RCC 7860 (cell line): Measurements from ENCODE around the gene FGR.

Experiments
- DNase-seq: peaks from one replicate; pipeline ENCODE4 v3.0.0-alpha.2; 2015; ENCODE audit warnings: low spot score
- FAIRE-seq: peaks from 2 replicates; lab custom pipeline; 2012; peaks lifted over from hg19 to GRCh38; lab: Jason Lieb, UNC

The FGR gene

DNA sequence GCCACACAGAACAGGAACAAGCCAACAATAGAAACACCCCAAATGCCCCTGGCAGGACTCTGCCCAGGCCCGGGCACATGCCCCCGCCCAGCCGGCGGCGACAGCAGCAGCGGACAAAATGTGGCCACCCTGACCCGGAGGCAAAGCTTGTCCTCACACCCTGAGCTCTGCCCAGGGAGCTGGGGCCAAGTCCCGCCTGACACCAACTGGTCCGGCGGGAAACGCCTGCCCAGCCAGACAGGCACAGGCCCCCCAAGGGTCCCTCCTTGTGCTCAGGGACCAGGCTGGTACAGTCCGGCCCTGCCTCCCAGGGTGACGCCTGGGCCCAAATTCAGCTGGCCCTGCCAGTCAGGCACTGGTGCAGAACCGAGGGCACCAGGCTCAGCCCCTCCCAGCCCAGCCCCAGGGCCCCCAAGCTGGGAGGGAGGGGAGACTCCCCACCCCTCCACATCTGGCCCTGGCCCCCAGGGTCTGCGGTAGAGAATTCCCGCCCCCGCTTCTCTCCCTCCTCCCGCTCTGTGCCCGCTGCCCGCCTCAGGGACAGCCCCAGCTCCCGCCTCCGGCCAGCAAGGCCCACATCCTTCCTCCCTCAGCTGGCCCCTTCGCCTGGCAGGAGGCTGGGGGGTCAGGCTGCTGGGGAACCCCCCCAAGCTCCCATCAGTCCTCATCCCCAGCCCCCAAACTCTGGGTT, 33.1 kb downstream of the FGR start:
- no peak for FAIRE-seq
- DNase-seq: no peak

DNA sequence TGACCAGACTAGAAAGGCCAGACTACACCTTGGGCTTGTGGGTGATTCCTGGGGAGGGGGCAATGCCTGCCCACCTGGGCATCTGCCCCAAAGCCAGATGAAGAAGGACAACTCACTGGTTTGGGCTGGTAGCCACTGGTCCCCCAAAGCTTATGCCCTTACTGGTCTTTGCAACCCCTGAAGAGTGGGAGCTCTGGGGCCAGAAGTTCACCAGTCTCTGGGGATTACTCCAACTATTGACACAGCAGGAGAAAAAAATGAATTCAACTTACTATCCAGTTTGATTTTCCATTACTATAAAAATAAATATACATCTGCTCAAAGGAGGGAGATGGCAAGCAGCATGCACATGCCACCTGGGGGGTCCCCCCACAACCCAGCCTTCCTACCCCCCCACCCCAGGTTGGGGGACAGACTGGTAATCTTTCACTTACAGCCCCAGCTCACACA, 33.6 kb downstream of the FGR start:
- no peak for FAIRE-seq
- no peak for DNase-seq

DNA sequence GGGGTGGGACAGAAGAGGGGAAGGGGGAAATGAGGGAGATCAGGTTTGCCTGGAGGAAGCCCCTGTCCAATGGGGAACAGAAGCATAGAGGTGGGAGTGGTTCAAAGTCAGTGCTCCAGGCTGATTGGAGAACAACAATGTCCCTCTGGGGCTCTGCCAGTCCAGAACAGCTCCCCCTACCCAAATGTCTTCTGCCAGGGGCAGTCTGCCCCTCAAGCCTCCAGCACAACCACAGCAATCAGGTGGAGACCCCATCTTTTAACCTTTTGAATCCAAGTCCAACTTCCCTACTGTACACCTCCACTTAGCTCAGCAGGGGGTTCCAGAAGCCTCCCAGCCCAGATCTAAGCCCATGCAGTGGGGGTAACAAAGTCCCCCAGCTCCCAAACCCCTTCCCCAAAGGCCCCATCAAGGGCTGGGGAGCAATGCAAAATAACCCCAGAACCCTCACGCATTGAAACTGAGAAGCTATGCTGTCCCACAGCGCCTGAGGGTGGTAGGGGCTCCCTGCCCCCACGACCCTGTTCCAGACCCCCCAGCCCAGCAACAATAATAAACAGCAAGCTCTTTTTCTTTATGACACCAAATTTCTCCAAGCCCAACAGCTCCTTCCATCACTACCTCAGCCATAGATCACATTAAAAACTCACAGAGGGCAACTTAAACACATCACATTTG, 34.3 kb downstream of the FGR start:
- FAIRE-seq: no peak

DNA sequence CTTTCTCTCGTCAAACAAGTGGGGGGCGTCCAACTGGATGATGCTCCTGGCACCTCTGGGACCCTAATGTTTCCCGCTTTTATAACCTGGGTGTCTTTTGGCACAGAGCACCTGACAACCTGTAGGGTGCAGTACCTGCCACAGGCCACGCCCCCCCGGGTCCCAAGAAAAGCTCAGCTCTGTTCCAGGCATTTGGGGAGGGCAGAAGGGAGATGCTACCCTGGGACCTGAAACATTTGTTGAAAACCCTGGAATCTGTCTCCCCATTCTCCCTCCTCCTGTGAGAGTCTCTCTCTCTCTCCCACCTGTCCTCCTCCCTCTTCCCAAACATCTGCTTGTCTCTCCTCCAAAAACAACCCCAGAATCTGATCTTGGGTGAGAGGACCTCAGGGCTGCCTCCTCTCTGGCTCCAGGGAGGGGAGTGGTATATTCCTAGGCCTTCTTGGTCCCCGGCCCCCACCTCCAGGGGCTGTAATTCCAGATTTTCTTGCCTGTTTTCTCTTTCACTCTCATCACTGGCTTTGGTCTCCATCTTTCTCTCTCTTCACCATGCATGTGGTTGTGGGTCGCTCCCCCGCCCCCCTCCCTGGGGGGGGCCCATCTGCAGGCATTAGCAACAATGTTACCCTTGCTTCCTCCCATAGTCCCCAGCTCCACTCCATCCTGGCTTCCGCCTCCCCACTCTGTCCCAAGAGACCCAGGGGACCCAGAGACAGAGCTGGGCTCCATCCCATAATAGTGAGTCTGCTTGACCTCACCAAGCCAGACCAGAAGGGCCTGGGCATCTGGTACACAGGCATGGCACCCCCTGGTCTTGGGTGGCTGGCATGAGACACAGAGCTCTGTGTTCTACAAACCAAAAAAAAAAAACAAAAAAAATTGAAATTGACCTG, 35.1 kb downstream of the FGR start:
- no peak for FAIRE-seq
- DNase-seq: no peak

More for the DNA sequence above, 34.3 kb downstream of the FGR start:
- DNase-seq: no peak

DNA sequence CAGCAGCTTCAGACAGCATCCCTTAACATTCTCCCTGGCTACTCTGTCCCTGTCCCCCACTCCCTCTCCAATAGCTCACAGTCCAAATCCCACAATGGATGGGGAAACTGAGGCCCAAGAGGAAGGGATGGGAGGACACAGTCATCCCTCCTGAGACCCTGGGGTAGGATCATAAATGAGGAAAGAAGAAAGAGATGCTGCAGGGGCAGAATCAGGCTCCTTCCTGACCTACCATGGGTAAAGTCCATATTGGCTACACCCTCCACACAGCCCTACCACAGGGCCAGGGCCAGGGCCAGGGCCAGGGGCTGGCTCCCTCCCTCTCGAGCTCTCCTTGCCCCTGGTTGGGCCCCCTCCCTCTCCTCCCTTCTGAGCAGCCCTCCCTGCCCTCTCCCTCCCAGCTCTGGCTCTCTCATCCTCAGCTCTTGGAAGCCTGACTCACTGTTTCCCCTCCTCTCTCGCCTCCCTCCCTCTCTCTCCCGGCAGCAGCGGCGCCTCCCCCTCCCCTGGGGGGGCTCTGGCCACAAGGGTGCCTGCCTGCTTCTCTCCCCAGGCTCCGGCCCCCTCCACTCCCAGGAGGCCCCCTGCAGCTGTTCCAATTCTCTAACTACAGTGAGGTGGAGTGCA, 36.0 kb downstream of the FGR start:
- FAIRE-seq (peak; percentile 76), DNase-seq (peak; percentile 66)

DNA sequence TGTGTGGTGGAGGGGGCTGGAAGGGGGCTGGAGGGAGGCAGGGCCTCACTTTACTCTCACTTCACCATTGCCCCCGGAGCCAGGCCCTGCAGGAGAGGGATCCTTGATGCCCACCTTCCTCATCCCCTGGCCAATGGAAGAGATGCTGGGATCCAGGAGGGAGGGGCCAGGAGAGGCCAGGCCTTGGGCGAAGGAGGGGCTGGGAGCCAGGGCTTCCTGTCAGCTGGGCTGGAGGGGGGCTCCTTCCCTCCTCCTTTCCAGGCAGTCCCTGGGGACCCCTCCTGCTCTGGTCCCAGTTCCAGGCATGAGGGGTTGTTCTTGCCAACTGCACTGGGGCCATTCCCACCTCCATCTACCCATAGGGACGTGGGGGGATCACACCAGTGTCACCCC, 36.7 kb downstream of the FGR start:
- no peak for FAIRE-seq
- no peak for DNase-seq

DNA sequence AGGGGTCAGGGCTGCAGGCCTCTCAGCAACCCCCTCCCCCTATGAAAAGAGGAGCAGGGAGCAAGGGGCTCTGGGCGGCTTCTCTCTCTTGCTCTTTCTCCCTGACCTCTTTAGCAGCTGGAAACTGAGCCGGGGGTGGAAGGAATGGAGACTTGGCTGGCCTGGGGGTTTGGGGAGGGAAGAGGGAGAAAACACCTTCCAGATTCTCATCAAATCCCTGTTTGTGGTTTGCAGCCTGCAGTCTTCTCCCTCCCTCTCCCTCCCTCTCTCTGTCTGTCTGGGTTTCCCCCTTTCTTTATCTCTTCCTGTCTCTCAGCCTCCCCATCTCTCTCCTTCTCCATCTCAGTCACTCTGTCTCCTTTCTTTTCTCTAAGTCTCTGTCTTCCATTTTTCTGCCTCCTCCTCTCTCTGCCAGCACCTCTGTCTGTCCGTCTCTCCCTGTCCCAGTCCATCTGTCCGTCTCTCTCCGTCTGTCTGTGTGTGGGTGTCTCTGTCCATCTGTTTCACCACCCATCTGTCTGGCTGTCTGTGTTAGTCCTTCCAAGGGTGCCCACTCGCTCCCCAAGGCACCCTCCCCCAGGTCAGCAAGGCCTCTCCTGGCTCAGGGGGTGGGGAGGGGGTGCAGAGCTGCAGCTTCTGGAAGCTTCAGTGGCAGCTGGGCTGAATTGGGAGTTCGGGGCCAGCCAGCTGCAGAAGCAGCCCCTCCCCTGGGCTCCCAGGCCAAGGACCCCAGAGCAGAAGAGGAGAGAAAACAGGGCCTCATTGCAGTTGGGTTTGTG, 37.3 kb downstream of the FGR start:
- FAIRE-seq (no peak), DNase-seq (no peak)

DNA sequence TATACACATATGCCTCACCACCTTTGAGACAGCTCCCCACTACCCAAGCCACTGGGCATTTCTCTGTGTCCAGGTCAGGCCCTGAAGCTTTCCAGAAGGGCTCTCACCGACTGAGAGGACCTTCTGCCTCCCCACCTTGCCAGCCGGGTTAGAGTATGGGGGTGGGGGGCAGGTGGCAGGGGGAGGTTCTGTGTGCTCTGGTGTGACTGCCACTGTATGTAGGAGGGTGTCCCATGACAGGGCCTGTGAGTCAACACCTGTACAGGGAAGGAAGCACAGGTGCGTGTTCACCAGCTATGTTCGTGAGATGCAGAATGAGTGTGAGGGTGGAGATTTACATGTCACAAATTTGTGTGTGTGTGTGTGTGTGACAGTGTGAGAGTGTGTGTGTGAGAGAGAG, 38.0 kb downstream of the FGR start:
- FAIRE-seq (no peak), DNase-seq (no peak)

DNA sequence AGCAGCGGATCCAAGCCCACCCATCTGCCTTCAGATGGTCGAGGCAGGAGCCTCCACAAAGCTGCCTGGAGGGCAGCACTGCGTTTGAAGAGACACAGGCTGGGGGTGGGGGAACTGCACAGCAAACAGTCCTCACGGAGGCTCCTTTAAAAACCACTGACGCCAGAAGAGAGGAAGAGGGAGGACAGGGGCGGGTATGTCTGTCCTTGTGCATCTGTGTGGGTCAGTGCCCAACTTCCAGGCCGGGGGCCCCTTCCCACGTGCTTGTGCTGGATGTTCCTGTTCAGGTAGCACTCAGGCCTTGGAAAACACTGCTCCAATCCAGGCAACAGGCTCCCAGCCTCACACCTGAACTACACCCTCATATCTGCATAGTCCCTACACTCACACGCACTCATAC, 38.7 kb downstream of the FGR start:
- DNase-seq (no peak), FAIRE-seq (no peak)

DNA sequence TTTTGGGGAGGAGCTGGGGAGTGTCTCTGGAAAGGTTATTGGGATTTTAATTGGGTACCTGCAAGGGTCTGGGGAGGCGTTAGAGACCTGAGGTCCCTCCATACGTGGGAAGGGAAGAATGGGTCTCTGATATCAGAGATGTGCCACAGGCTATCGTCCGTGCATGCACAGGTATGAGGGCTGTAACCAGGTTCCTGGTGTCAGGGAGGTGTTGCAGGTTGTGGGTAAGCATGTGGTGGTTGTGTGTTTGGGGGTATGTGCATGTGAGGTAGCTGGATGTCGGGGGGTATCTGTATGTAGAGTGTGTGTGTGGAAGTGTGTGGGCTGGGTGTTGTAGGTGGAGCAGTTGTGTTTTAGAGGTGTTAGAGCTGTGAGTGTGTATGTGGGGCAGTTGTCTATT, 39.4 kb downstream of the FGR start:
- no peak for DNase-seq
- FAIRE-seq: no peak

DNA sequence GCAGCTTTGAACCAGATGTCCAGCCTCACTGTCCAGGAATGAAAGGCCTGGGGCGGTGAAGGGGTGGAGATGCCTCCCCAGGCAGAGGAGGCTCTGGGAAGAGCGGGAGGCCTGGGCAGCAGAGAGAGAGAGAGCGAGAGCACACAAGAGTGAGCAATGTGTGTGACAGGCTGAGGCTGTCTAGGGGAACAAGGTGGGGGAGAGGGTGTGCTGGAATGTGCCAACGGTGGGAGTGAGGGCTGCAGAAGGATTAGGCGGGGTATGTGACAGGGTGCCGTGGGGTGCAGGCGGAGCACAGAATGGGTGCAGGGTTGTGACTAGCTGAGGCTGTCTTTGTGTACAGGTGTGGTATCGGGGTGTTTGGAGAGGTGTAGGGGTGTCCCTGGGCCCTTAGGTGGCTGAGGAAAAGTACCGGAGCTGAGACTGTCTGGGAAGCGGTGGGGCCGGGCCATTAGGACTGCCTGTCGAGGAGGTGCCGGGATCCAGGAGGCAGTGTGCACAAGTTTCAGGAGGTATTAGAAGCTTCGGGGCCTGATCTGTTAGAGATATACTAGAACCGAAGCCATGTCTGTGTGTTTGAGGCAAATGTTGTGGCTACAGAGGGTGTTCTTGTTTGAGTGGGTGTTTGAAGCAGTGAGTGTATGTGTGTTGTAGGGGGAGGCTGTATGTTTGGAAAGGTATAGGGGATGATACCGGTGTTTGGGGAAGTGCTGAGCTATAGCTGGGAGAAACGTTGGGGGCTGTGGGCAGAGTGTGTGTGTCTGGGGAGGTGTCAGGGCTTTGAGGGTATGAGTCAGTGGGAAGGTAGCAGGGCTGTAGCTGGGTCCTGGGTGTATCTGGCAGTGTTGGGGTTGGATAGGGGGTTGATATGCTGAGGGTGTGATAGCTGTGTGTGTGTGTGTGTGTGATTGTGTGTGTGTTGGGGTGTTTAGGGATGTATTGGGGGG, 40.1 kb downstream of the FGR start:
- DNase-seq (no peak), FAIRE-seq (no peak)

DNA sequence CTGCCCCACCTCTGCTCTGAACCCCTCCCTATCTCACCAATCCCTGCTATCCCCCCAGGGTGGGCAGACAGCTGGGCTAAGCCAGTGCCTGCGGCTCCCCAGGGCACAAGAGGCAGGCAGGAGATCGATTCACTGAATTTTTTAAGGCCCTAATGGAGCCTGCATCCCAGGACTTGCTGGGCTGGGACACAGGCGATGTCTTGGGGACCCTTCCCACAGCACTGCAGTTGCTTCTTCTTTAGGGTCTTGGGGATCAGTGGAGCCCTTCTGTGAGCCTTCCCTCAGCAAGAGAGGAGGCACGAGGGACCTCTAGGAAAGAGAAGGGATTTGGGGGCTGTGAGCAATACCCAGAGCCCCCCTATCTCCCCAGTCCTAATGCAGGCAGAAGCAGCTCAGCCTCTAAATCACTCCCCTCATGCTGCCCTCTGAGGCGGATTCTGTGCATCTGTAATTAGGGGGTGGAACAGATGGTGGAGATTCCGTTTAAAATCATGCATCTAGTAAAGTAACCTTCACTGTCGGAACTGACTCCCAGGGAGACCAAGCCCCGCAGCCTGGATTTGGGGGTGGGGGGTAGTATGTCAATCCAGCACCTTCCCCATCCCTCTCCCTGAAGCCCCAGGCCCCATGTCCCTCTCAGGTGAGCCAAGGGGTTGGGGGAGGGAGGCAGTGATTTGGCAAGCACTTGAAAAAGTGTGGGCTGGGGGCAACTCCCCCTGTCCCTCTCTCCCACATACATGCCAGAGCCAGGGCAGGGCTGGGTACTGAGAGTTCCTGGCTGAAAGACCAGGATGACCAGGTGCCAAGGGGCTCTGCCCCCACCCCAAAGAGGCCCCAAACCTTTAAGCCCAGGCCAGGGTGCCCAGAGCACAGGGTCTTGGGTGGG, 41.1 kb downstream of the FGR start:
- no peak for FAIRE-seq
- DNase-seq: no peak

DNA sequence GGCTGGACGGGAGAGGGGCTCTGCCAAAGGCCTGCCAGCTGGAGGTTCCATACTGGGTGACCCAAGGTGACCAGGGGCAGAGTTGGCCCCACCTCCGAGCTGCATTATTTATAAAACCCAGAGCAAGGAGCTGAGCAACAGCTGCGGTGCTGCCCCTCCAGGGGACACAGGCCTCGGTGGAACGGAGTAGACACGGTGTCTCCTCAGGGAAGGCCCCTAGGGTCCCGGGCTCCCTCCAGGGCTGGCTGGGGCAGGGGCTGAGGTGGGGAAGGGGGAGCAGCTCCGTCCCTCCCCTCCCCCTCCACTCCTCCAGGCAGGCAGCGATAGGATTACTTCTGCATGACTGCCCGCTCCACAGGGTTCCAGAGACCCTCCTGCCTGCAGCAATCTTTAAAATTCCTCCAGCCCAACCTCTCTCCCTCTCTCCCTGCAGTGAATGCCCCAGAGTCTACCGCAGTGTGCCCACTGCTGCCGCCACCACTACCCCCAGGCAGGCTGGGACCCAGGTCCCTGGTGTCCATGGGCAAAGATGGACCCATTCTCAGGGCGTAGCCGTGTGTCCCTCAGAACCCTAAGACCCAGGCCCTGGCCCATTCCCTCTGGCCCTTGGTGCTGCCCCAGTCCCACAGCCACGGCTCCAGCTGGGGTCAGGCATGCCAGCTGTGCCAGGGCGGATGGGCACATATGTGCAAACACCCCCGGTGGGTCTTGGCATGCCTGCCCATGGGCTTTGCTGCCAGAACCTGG, 41.9 kb downstream of the FGR start:
- no peak for FAIRE-seq
- DNase-seq: no peak

DNA sequence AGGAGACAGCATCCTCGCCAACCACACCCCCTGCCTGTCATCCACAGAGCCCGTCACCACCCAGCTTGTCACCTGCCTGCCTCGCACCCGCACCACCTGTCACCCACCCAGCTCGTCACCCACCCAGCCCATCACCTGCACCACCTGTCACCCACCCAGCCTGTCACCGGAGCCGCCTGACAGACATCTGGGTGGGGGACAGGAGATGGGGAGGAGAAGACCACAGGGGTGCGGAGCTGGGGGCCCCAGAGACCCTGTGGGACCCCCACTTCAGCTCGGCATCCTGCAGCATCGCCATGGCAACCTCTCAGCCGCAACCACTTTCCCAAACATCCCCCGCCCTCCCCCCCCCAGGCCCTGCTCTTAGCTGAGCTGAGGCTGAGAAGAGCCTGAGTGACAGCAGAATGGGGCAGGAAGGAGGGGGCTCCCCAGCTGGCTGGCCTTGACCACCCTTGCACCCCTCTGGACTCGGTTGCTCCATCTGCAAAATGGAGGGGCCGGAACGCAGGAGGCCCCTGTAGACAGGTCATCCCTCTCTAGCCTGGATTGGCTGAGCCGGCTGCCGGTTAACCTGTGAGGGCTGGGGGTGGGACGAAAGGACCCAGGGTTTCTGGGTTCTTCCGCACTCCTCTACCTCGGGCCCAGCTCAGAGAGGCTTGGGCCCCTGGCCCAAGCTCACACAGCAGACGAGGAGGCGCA, 42.6 kb downstream of the FGR start:
- DNase-seq (no peak), FAIRE-seq (no peak)

DNA sequence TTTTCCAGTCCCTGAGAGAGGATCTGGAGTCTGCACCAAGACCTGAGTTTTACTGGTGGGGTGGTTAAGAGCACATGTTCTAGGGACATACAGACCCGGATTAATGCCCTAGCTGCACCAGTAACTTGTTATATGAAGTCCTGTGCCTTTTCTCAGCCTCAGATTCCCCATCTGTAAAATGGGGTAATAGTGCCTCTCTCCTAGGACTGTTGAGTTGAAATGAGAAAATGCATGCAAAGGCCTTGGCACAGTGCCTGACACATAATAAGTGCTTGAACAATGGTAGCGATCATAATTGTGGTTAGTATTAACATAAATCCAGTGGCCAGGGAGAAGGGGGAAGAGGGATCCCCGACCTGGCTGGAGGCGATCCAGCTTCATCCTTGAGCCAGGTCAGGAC, 43.4 kb downstream of the FGR start:
- no peak for FAIRE-seq
- no peak for DNase-seq

DNA sequence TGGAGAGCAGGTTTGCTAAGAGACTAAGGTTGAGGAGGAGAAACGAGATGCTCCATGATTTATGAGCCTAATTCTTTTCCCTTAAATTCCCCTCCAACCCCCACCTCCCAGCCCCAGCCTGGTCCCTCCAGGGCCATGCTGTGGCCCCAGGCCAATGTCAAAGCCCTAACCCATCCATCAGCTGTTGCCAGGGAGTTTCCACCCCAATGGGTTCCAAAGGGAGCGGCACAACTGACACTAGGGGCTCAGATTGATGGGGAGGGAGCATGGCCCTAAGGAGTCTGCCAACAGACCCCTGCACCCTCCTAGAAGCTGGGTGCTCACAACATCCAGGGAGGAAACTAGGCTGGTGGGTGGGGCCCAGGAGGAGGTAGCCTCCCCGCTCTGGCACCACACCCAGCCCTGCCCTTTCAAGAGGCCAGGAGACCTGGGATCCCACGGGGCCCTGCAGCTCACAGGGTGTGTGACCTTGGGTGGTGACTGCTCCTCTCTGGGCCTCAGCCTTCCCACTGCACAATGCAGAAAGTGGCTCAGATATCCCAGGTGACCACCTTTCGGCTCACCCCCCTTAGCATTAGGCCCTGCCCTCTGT, 44.0 kb downstream of the FGR start:
- DNase-seq (no peak), FAIRE-seq (no peak)
